Kidney epithelial cell (primary cell): ENCODE results near the gene PLXNB3. TPM values are rescaled to one million over a fixed set of nuclear protein-coding genes. Genes with fewer than 3 reads are reported as not detected.

Experiments used
- DNase-seq: peaks from one replicate; pipeline ENCODE4 v3.0.0-alpha.2; 2010; ENCODE audit warnings: low read depth
- H3K27me3 ChIP-seq: 2 replicates; pipeline ENCODE4 v1.6.0; 2011; ENCODE audit warnings: low read length; ENCODE audit not compliant: control insufficient read depth, insufficient read depth
- H3K36me3 ChIP-seq: 2 replicates; pipeline ENCODE4 v1.5.1; 2011; ENCODE audit warnings: low read length; ENCODE audit not compliant: control insufficient read depth, insufficient read depth
- H3K4me3 ChIP-seq: 2 replicates; pipeline ENCODE4 v1.5.1; 2011; ENCODE audit warnings: low read depth, mild to moderate bottlenecking, control low read depth, low read length
- CTCF ChIP-seq: IDR thresholded peaks from 2 replicates; pipeline ENCODE4 v1.5.1; 2011; ENCODE audit warnings: mild to moderate bottlenecking, moderate library complexity, low read length, control low read depth, inconsistent platforms; ENCODE audit not compliant: insufficient read depth, poor library complexity, severe bottlenecking
- total RNA-seq: library from RNA; depleted of rRNA; stranded (reverse); fragments of >200 nt; gene quantifications from 2 replicates; pipeline ENCODE4 v1.2.3, GENCODE V29; 2015

Gene PLXNB3
- total RNA-seq, 1 donor from 2014 or later = 3.6 TPM

GRCh38 chrX:153771415-153772315, 7.6 kb downstream of the PLXNB3 start:
- Histone ChIP-seq H3K36me3 (no peaks in the 10 kb centered on the region), H3K27me3 (no peaks in the 10 kb centered on the region), H3K4me3 (no peak overlapping the region)
- no peak for DNase-seq
- TF ChIP-seq CTCF = no peak

GRCh38 chrX:153772316-153773217, 8.5 kb downstream of the PLXNB3 start:
- Histone ChIP-seq H3K27me3 (no peaks in the 10 kb centered on the region), H3K36me3 (no peaks in the 10 kb centered on the region), H3K4me3 (no peak overlapping the region)
- no peak for TF ChIP-seq CTCF
- no peak for DNase-seq

GRCh38 chrX:153773218-153773611, 9.2 kb downstream of the PLXNB3 start:
- no peak for DNase-seq
- no peaks in the 10 kb centered on the region for H3K36me3 ChIP-seq
- no peak for TF ChIP-seq CTCF
- H3K4me3 ChIP-seq = no peak overlapping the region
- no peaks in the 10 kb centered on the region for H3K27me3 ChIP-seq

- H3K36me3 ChIP-seq = no peaks in the 10 kb centered on the region
- no peak overlapping the region for H3K4me3 ChIP-seq
- H3K27me3 ChIP-seq = no peaks in the 10 kb centered on the region
- DNase-seq = no peak
- no peak for TF ChIP-seq CTCF
Observed at GRCh38 chrX:153773741-153774575, 9.9 kb downstream of the PLXNB3 start.

GRCh38 chrX:153774576-153775292, 10.7 kb downstream of the PLXNB3 start:
- Histone ChIP-seq H3K4me3 (no peak overlapping the region), H3K27me3 (no peaks in the 10 kb centered on the region), H3K36me3 (no peaks in the 10 kb centered on the region)
- no peak for DNase-seq
- no peak for TF ChIP-seq CTCF
